Calu3 (cell line): ENCODE data around the gene IL1B. TPM values are rescaled to one million over a fixed set of nuclear protein-coding genes. Genes with fewer than 3 reads are reported as not detected.

Source experiments
- BruUV-seq: library from RNA; stranded (reverse); fragments of 400-500 nt; replicated peaks from 2 replicates; lab custom pipeline; 2021; lab: Mats Ljungman, UMichigan
- CTCF ChIA-PET: fragments of 300-600 bp; sonication (Branson Sonifier 250); formaldehyde crosslinking; loops from one replicate; lab custom pipeline; 2022; ENCODE audit warnings: antibody characterized with exemption; lab: Charles Lee
- DNase-seq: peaks from one replicate; pipeline ENCODE4 v3.0.0; 2022
- H3K27ac Mint-ChIP-seq: one replicate; pipeline ENCODE4 v1.8.0; 2022; ENCODE audit warnings: mixed read lengths; ENCODE audit not compliant: unreplicated experiment
- H3K27me3 Mint-ChIP-seq: one replicate; pipeline ENCODE4 v1.8.0; 2022; ENCODE audit warnings: mixed read lengths; ENCODE audit not compliant: unreplicated experiment
- H3K36me3 Mint-ChIP-seq: one replicate; pipeline ENCODE4 v1.8.0; 2022; ENCODE audit warnings: mild to moderate bottlenecking, moderate library complexity, mixed read lengths; ENCODE audit not compliant: insufficient read depth, unreplicated experiment
- H3K4me1 Mint-ChIP-seq: one replicate; pipeline ENCODE4 v1.8.0; 2022; ENCODE audit warnings: mild to moderate bottlenecking, low read depth, mixed read lengths; ENCODE audit not compliant: unreplicated experiment
- H3K4me3 Mint-ChIP-seq: one replicate; pipeline ENCODE4 v1.8.0; 2022; ENCODE audit warnings: mild to moderate bottlenecking, low read depth, moderate library complexity, mixed read lengths; ENCODE audit not compliant: unreplicated experiment
- H3K9me3 Mint-ChIP-seq: one replicate; pipeline ENCODE4 v1.8.0; 2022; ENCODE audit warnings: low read depth, mixed read lengths; ENCODE audit not compliant: unreplicated experiment
- intact Hi-C: fragments of 100-400 bp; cut with micrococcal nuclease; formaldehyde crosslinking; loops from one replicate; pipeline ENCODE4 v1.10.0; 2022; ENCODE audit not compliant: unreplicated experiment
- total RNA-seq: library from RNA; stranded (reverse); gene quantifications from 2 replicates; pipeline ENCODE4 v1.2.3, GENCODE V29; 2022
- TF ChIP-seq, protein P1 (sequence below): fragments of 200-600 bp; IDR thresholded peaks from one replicate; pipeline ENCODE4 v1.8.0; 2022; ENCODE audit warnings: antibody characterized with exemption; ENCODE audit not compliant: unreplicated experiment

IL1B gene
- total RNA-seq, 1 experiment from 2014 or later = 15.5 TPM

DNA sequence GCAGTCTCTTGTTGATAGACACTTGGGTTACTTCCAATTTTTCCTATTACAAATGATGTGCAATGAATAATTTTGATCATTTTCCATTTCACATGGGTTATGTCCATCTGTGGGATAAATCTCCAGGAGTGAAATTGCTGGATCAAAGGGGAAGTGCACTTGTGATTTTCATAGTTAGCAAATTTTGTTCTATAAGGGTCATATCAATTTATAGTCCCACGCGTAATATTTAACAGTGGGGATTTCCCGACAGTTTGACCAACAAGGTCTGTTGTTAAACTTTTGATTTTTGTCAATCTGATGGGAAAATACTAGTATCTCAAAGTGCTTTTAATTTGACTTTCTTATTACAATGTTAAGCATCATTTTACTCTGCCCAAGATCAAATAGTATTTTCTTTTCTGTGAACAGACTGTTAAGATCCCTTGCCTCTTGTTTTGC is 8.3 kb downstream of the IL1B start:
- H3K9me3 Mint-ChIP-seq = peaks cover 7% of the 10 kb centered on the region
- intact Hi-C loops = no loop called here
- CTCF ChIA-PET = no interaction called here
- peaks cover 49% of the 10 kb centered on the region for H3K4me1 Mint-ChIP-seq
- TF ChIP-seq, protein P1, sequence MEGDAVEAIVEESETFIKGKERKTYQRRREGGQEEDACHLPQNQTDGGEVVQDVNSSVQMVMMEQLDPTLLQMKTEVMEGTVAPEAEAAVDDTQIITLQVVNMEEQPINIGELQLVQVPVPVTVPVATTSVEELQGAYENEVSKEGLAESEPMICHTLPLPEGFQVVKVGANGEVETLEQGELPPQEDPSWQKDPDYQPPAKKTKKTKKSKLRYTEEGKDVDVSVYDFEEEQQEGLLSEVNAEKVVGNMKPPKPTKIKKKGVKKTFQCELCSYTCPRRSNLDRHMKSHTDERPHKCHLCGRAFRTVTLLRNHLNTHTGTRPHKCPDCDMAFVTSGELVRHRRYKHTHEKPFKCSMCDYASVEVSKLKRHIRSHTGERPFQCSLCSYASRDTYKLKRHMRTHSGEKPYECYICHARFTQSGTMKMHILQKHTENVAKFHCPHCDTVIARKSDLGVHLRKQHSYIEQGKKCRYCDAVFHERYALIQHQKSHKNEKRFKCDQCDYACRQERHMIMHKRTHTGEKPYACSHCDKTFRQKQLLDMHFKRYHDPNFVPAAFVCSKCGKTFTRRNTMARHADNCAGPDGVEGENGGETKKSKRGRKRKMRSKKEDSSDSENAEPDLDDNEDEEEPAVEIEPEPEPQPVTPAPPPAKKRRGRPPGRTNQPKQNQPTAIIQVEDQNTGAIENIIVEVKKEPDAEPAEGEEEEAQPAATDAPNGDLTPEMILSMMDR = no peak
- H3K4me3 Mint-ChIP-seq = no peak overlapping the region
- no peaks in the 10 kb centered on the region for H3K27me3 Mint-ChIP-seq
- no peak for DNase-seq
- H3K27ac Mint-ChIP-seq = no peak overlapping the region
- no TSS peak for BruUV-seq
- H3K36me3 Mint-ChIP-seq = peaks cover 34% of the 10 kb centered on the region

DNA sequence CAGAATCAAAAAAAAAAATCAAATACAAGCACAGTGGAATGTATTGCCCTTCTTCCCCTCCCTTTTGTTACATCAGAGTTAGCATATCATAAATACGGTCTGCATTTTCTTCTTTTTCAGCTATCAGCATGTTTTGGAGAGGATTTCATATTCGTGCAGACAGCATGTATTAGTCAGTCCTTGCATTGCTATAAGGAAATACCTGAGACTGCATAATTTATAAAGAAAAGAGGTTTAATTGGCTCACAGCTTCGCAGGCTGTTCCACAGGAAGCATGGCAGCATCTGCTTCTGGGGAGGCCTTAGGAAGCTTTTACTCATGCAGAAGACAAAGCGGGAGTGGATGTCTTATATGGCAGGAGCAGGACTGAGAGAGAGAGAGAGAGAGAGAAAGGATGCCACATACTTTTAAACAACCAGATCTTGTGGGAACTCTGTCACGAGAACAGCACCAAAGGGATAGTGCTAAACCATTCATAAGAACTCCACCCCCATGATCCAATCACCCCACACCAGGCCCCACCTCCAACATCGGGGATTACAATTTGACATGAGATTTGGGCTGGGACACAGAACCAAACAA is 8.9 kb downstream of the IL1B start:
- Mint-ChIP-seq H3K4me3 (no peak overlapping the region), H3K27me3 (no peaks in the 10 kb centered on the region), H3K9me3 (peaks cover 8% of the 10 kb centered on the region), H3K36me3 (peaks cover 36% of the 10 kb centered on the region), H3K27ac (peak overlapping the region; percentile 23), H3K4me1 (peaks cover 49% of the 10 kb centered on the region)
- TF ChIP-seq, protein P1 = no peak
- CTCF ChIA-PET = no interaction called here
- BruUV-seq = no TSS peak
- no peak for DNase-seq
- intact Hi-C loops = no loop called here

DNA sequence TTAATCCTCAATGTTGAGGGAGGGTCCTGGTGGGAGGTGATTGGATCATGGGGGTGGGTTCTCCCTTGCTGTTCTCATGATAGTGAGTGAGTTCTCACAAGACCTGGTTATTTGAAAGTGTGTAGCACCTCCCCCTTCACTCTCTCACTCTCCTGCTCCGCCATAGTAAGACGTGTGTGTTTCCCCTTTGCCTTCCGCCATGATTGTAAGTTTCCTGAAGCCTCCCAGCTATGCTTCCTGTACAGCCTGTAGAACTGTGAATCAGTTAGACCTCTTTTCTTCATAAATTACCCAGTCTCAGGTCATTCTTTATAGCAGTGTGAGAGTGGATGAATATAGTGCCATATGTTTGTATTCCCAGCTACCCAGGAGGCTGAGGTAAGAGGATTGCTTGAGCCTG is 9.6 kb downstream of the IL1B start:
- H3K27ac Mint-ChIP-seq = peak overlapping the region; percentile 23
- H3K4me1 Mint-ChIP-seq = peaks cover 52% of the 10 kb centered on the region
- DNase-seq = no peak
- BruUV-seq = no TSS peak
- CTCF ChIA-PET = no interaction called here
- H3K9me3 Mint-ChIP-seq = peaks cover 8% of the 10 kb centered on the region
- TF ChIP-seq, protein P1 = no peak
- no peaks in the 10 kb centered on the region for H3K27me3 Mint-ChIP-seq
- intact Hi-C loops = no loop called here
- no peak overlapping the region for H3K4me3 Mint-ChIP-seq
- peaks cover 36% of the 10 kb centered on the region for H3K36me3 Mint-ChIP-seq

DNA sequence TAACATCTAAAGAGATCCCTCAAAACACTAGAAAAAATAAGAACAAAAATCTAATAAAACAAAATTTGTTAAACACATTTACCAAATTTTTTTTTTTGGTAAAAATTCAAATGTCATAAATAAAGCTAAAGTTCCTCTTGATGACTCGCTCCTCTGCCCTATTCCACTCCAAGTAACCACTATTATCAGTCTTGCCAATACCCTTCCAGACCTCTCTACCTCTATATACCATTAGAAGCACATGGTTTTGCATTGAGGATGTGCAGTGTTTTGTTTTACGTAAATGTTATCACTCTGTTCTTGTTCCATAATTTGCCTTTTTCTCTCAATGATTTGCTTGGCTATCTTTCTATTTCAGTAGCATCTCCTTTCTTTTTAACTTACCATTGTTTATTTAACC is 10.9 kb downstream of the IL1B start:
- Mint-ChIP-seq H3K27ac (no peak overlapping the region), H3K4me3 (no peak overlapping the region), H3K4me1 (peaks cover 51% of the 10 kb centered on the region), H3K27me3 (no peaks in the 10 kb centered on the region), H3K9me3 (peaks cover 5% of the 10 kb centered on the region), H3K36me3 (peaks cover 26% of the 10 kb centered on the region)
- TF ChIP-seq, protein P1 = no peak
- BruUV-seq = no TSS peak
- CTCF ChIA-PET = no interaction called here
- DNase-seq = no peak
- intact Hi-C loops = no loop called here
